Fibroblast of skin of back (primary cell): ENCODE data around the gene ALDH1A1.
A peak's percentile ranks its signal among the peaks of the same experiment; 100 is the strongest.

ENCODE experiments used
- DNase-seq: peaks from one replicate; pipeline ENCODE4 v3.0.0-alpha.2; 2013

Gene ALDH1A1

GRCh38 chr9:72914750-72915149, 38.1 kb downstream of the ALDH1A1 start:
- no peak for DNase-seq

- no peak for DNase-seq
Measured at GRCh38 chr9:72913382-72914009, 39.4 kb downstream of the ALDH1A1 start.

GRCh38 chr9:72912476-72913381, 40.1 kb downstream of the ALDH1A1 start:
- DNase-seq, result no peak

- DNase-seq, result no peak
Measured at GRCh38 chr9:72911816-72912215, 41.0 kb downstream of the ALDH1A1 start.

- no peak for DNase-seq
Measured at GRCh38 chr9:72911247-72911775, 41.5 kb downstream of the ALDH1A1 start.

- no peak for DNase-seq
Measured at GRCh38 chr9:72909428-72909827, 43.4 kb downstream of the ALDH1A1 start.

- DNase-seq, result no peak
Measured at GRCh38 chr9:72907421-72907820, 45.4 kb downstream of the ALDH1A1 start.

- DNase-seq, result no peak
Measured at GRCh38 chr9:72906810-72907209, 46.0 kb downstream of the ALDH1A1 start.

- no peak for DNase-seq
Measured at GRCh38 chr9:72905514-72906480, 47.1 kb downstream of the ALDH1A1 start.

- DNase-seq, result no peak
Measured at GRCh38 chr9:72904267-72905093, 48.4 kb downstream of the ALDH1A1 start.

GRCh38 chr9:72903103-72903502, 49.8 kb downstream of the ALDH1A1 start:
- no peak for DNase-seq

GRCh38 chr9:72902268-72902667, 50.6 kb downstream of the ALDH1A1 start:
- no peak for DNase-seq

- DNase-seq, result no peak
Measured at GRCh38 chr9:72899734-72900477, 52.9 kb downstream of the ALDH1A1 start.

- DNase-seq, result no peak
Measured at GRCh38 chr9:72898784-72899733, 53.8 kb downstream of the ALDH1A1 start.

GRCh38 chr9:72898360-72898759, 54.5 kb downstream of the ALDH1A1 start:
- DNase-seq, result no peak

GRCh38 chr9:72897069-72897649, 55.7 kb downstream of the ALDH1A1 start:
- no peak for DNase-seq

- DNase-seq, result no peak
Measured at GRCh38 chr9:72896439-72896838, 56.4 kb downstream of the ALDH1A1 start.

GRCh38 chr9:72895122-72895521, 57.7 kb downstream of the ALDH1A1 start:
- DNase-seq, result no peak

- peak; percentile 64 for DNase-seq
Measured at GRCh38 chr9:72894342-72894741, 58.5 kb downstream of the ALDH1A1 start.
